GM21447 (cell line): ENCODE data around the gene CYTH4.

Experiments
- ATAC-seq: cut with Tn5 transposase; IDR thresholded peaks from one replicate; pipeline ENCODE4 v1.9.1; 2021; ENCODE audit not compliant: unreplicated experiment

Gene CYTH4

GRCh38 chr22:37288521-37288920 is 6.2 kb downstream of the CYTH4 start:
- ATAC-seq, result no peak

- ATAC-seq, result no peak
Measured at GRCh38 chr22:37289156-37289735, 6.9 kb downstream of the CYTH4 start.

- no peak for ATAC-seq
Measured at GRCh38 chr22:37290737-37291136, 8.4 kb downstream of the CYTH4 start.

- ATAC-seq, result no peak
Measured at GRCh38 chr22:37291559-37292298, 9.4 kb downstream of the CYTH4 start.

GRCh38 chr22:37292641-37293040 is 10.3 kb downstream of the CYTH4 start:
- ATAC-seq, result no peak

- no peak for ATAC-seq
Measured at GRCh38 chr22:37293172-37293571, 10.9 kb downstream of the CYTH4 start.

- ATAC-seq, result no peak
Measured at GRCh38 chr22:37294747-37295146, 12.4 kb downstream of the CYTH4 start.

- ATAC-seq, result no peak
Measured at GRCh38 chr22:37295213-37295886, 13.0 kb downstream of the CYTH4 start.

- no peak for ATAC-seq
Measured at GRCh38 chr22:37295946-37296345, 13.6 kb downstream of the CYTH4 start.

GRCh38 chr22:37298748-37299495 is 16.6 kb downstream of the CYTH4 start:
- no peak for ATAC-seq

- ATAC-seq, result no peak
Measured at GRCh38 chr22:37299969-37300509, 17.7 kb downstream of the CYTH4 start.

GRCh38 chr22:37300551-37301017 is 18.3 kb downstream of the CYTH4 start:
- no peak for ATAC-seq

- ATAC-seq, result no peak
Measured at GRCh38 chr22:37301144-37301830, 19.0 kb downstream of the CYTH4 start.

GRCh38 chr22:37302674-37303555 is 20.6 kb downstream of the CYTH4 start:
- ATAC-seq, result no peak

- ATAC-seq, result no peak
Measured at GRCh38 chr22:37303821-37304274, 21.5 kb downstream of the CYTH4 start.

GRCh38 chr22:37304595-37305343 is 22.5 kb downstream of the CYTH4 start:
- no peak for ATAC-seq

- ATAC-seq, result no peak
Measured at GRCh38 chr22:37305887-37306286, 23.6 kb downstream of the CYTH4 start.

- no peak for ATAC-seq
Measured at GRCh38 chr22:37306494-37306829, 24.2 kb downstream of the CYTH4 start.
